ENCODE results near the gene HIRA.

Gene HIRA

GRCh38 chr22:19341500-19341899 is 90.0 kb downstream of the HIRA start:
- H4K20me1 ChIP-seq (ENCODE audit: insufficient read depth, low read length): no peaks in the 10 kb centered on the region
- H3K9me3 ChIP-seq (ENCODE audit: insufficient read depth, low read length, severe bottlenecking): peaks cover 15% of the 10 kb centered on the region
- H2AFZ ChIP-seq (ENCODE audit: low read depth, low read length): no peak overlapping the region
- TF ChIP-seq CTCF (IDR thresholded peaks at IDR 0.05; ENCODE audit: borderline replicate concordance, extremely low read depth, low read length, poor library complexity, severe bottlenecking): no peak
- no peak for TF ChIP-seq EZH2 (IDR thresholded peaks at IDR 0.05; ENCODE audit: borderline replicate concordance, low read depth, low read length, severe bottlenecking)
- no peaks in the 10 kb centered on the region for H3K4me1 ChIP-seq (ENCODE audit: insufficient read depth, low read length)
- H3K27ac ChIP-seq (ENCODE audit: low read length): no peak overlapping the region
- no peak overlapping the region for H3K4me3 ChIP-seq (ENCODE audit: low read depth in 1 of 2, low read length in 2 of 2)
- ATAC-seq (ENCODE audit: insufficient read depth, low read depth) (no peak), DNase-seq (no peak)
- peaks cover 95% of the 10 kb centered on the region for H3K36me3 ChIP-seq (ENCODE audit: insufficient read depth, low read length)
- peaks cover 5% of the 10 kb centered on the region; the same call in 1 of the 2 replicates for H3K79me2 ChIP-seq (ENCODE audit: insufficient read depth, low read length)
- no peaks in the 10 kb centered on the region for H3K27me3 ChIP-seq (ENCODE audit: insufficient read depth, low read length, poor library complexity)
- H3K9ac ChIP-seq (ENCODE audit: low read depth, low read length): no peak overlapping the region
- H3K4me2 ChIP-seq (ENCODE audit: insufficient read depth, low read length): no peak overlapping the region

GRCh38 chr22:19337137-19337536 is 94.4 kb downstream of the HIRA start:
- no peaks in the 10 kb centered on the region for H4K20me1 ChIP-seq (ENCODE audit: insufficient read depth, low read length)
- H3K9me3 ChIP-seq (ENCODE audit: insufficient read depth, low read length, severe bottlenecking): peaks cover 34% of the 10 kb centered on the region
- peaks cover 4% of the 10 kb centered on the region; the same call in 1 of the 2 replicates for H3K79me2 ChIP-seq (ENCODE audit: insufficient read depth, low read length)
- no peak for TF ChIP-seq CTCF (IDR thresholded peaks at IDR 0.05; ENCODE audit: borderline replicate concordance, extremely low read depth, low read length, poor library complexity, severe bottlenecking)
- TF ChIP-seq EZH2 (IDR thresholded peaks at IDR 0.05; ENCODE audit: borderline replicate concordance, low read depth, low read length, severe bottlenecking): no peak
- no peak for ATAC-seq (ENCODE audit: insufficient read depth, low read depth)
- H2AFZ ChIP-seq (ENCODE audit: low read depth, low read length): no peak overlapping the region
- H3K4me2 ChIP-seq (ENCODE audit: insufficient read depth, low read length): no peak overlapping the region
- no peak for DNase-seq
- no peak overlapping the region for H3K27ac ChIP-seq (ENCODE audit: low read length)
- no peak overlapping the region for H3K4me3 ChIP-seq (ENCODE audit: low read depth in 1 of 2, low read length in 2 of 2)
- H3K27me3 ChIP-seq (ENCODE audit: insufficient read depth, low read length, poor library complexity): no peaks in the 10 kb centered on the region
- no peak overlapping the region for H3K9ac ChIP-seq (ENCODE audit: low read depth, low read length)
- H3K36me3 ChIP-seq (ENCODE audit: insufficient read depth, low read length): peaks cover 83% of the 10 kb centered on the region
- no peaks in the 10 kb centered on the region for H3K4me1 ChIP-seq (ENCODE audit: insufficient read depth, low read length)

GRCh38 chr22:19336133-19337075 is 95.1 kb downstream of the HIRA start:
- no peaks in the 10 kb centered on the region for H3K27me3 ChIP-seq (ENCODE audit: insufficient read depth, low read length, poor library complexity)
- H3K4me1 ChIP-seq (ENCODE audit: insufficient read depth, low read length): no peaks in the 10 kb centered on the region
- no peak overlapping the region for H3K4me3 ChIP-seq (ENCODE audit: low read depth in 1 of 2, low read length in 2 of 2)
- DNase-seq (no peak), ATAC-seq (ENCODE audit: insufficient read depth, low read depth) (no peak)
- H3K9me3 ChIP-seq (ENCODE audit: insufficient read depth, low read length, severe bottlenecking): peaks cover 34% of the 10 kb centered on the region
- peaks cover 4% of the 10 kb centered on the region; the same call in 1 of the 2 replicates for H3K79me2 ChIP-seq (ENCODE audit: insufficient read depth, low read length)
- no peak for TF ChIP-seq EZH2 (IDR thresholded peaks at IDR 0.05; ENCODE audit: borderline replicate concordance, low read depth, low read length, severe bottlenecking)
- TF ChIP-seq CTCF (IDR thresholded peaks at IDR 0.05; ENCODE audit: borderline replicate concordance, extremely low read depth, low read length, poor library complexity, severe bottlenecking): no peak
- H2AFZ ChIP-seq (ENCODE audit: low read depth, low read length): no peak overlapping the region
- H3K36me3 ChIP-seq (ENCODE audit: insufficient read depth, low read length): peaks cover 85% of the 10 kb centered on the region
- no peaks in the 10 kb centered on the region for H4K20me1 ChIP-seq (ENCODE audit: insufficient read depth, low read length)
- no peak overlapping the region for H3K4me2 ChIP-seq (ENCODE audit: insufficient read depth, low read length)
- no peak overlapping the region for H3K27ac ChIP-seq (ENCODE audit: low read length)
- no peak overlapping the region for H3K9ac ChIP-seq (ENCODE audit: low read depth, low read length)

All from DND-41 (cell line).